ENCODE measurements around the gene SCAF1.

The SCAF1 gene

GRCh38 chr19:49685845-49686332, 43.9 kb downstream of the SCAF1 start:
- DNase-seq (ENCODE audit: low read depth), result no peak

DNA sequence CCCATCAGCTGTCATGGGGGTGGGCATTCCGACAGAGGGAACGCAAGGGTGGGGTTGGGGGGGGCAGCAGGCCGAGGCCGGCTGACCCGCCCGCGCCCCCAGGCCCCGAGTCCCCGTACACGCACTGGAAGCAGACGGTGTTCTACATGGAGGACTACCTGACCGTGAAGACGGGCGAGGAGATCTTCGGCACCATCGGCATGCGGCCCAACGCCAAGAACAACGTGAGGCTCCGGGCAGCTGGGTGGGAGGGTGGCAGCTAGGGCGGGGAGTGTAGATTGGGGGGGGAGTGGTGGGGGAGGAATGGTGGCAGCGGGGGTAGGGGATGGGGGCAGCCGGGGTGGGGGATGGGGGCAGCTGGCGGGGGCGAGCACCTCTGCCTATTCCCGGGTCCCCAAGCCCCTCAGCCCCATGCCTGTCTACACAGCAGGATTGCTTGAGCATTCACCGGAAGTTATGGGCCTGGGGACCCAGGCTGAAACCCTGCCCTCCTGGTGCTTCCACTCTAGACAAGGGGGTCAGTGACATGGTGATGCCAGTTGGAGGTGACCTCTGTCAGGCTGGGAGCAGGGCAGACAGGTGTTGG, 44.6 kb downstream of the SCAF1 start:
- no peak for DNase-seq (ENCODE audit: low read depth)

GRCh38 chr19:49687150-49687549, 45.1 kb downstream of the SCAF1 start:
- no peak for DNase-seq (ENCODE audit: low read depth)

GRCh38 chr19:49687566-49688316, 45.7 kb downstream of the SCAF1 start:
- DNase-seq (ENCODE audit: low read depth), result no peak

DNA sequence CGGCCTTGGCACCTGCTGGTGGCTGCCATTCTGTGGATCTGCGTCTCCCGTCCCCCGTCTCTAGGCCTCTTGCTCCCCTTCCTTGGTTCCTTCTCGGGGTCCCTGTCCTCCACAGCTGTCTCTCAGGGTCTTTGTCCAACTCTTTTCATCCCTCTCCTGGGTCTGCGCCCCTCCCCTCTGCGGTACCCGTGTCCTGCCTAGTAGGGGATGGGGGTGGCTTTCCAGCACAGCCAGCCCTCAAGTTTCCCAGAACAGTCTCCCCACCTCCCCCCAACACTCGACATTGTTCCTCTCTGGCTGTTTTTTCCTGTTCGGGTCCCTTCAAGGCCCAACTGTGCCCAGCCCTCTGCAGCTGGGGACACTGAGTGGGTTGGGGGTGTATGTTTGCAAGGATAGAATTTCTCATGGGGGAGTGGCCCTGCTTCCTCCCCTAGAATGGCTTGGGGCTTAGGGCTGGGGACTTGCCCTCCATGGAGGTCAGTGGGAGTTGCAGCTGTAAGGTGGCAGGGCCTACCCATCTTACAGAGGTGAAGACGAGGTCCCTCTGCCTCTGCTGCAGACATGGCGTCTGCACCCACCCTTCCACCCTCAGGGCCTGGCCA, 46.6 kb downstream of the SCAF1 start:
- no peak for DNase-seq (ENCODE audit: low read depth)

- DNase-seq (ENCODE audit: low read depth), result no peak
Observed at GRCh38 chr19:49689133-49690078, 47.4 kb downstream of the SCAF1 start, which contains the start of gene ADM5. Gene ADM5, plus strand, starts transcription at chr19:49689594. Its CDS starts 244 bp downstream, at chr19:49689838.

GRCh38 chr19:49690079-49690655, 48.2 kb downstream of the SCAF1 start:
- DNase-seq (ENCODE audit: low read depth), result no peak

DNA sequence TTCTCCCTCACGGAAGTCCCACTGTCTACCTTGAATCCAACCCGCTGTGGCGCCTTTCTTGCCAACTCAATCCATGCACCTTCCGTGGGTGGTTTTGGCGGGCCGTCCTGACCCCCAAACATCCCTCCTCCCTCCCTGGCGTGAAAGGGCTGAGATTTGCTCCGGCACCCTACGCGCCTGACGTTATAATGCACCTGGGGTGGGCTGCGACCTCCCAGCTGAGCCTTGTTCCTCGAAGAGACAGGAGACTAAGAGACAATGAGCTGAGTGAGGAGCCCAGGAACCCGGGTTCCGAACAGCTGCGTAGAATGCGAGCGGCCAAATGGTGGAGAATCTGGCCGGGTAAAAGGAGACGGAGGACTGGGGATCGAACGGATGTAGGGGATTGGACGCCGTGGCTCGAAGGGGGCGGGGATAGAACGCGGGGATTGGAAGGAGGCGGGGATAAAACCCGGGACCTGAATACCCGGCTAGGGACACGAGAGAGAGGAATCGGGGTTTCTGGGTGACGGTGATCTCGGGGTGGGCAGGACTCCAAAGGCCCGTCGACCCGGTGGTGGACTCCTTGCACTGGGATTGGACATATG, 48.7 kb downstream of the SCAF1 start, which contains the start of gene CPT1C:
CPT1C (plus strand) TSS at position 461 of the 587 bp plus-strand sequence. CDS start 1,137 bp downstream, outside the sequence.
- DNase-seq (ENCODE audit: low read depth), result no peak

GRCh38 chr19:49691243-49692146, 49.5 kb downstream of the SCAF1 start:
- DNase-seq (ENCODE audit: low read depth), result no peak

- DNase-seq (ENCODE audit: low read depth), result no peak
Observed at GRCh38 chr19:49692147-49692506, 50.1 kb downstream of the SCAF1 start.

GRCh38 chr19:49696115-49696514, 54.1 kb downstream of the SCAF1 start:
- no peak for DNase-seq (ENCODE audit: low read depth)

GRCh38 chr19:49696865-49697264, 54.9 kb downstream of the SCAF1 start:
- no peak for DNase-seq (ENCODE audit: low read depth)

DNA sequence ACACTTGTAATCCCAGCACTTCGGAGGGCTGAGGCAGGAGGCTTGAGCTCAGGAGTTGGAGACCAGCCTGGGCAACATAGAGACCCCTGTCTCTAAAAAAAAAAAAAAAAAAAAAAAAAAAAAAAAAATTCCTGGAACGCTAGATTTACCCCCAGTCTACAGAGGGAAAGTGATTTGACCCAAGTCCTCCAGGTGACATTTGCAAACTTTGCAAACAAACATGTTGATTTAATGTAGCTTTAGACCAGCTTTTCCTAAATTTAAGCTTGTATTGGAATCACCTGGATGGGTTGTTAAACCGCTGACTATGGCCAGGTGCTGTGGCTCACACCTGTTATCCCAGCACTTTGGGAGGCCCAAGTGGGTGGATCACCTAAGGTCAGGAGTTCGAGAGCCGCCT, 57.4 kb downstream of the SCAF1 start:
- DNase-seq (ENCODE audit: low read depth), result no peak

- no peak for DNase-seq (ENCODE audit: low read depth)
Observed at GRCh38 chr19:49700563-49700962, 58.6 kb downstream of the SCAF1 start.

DNA sequence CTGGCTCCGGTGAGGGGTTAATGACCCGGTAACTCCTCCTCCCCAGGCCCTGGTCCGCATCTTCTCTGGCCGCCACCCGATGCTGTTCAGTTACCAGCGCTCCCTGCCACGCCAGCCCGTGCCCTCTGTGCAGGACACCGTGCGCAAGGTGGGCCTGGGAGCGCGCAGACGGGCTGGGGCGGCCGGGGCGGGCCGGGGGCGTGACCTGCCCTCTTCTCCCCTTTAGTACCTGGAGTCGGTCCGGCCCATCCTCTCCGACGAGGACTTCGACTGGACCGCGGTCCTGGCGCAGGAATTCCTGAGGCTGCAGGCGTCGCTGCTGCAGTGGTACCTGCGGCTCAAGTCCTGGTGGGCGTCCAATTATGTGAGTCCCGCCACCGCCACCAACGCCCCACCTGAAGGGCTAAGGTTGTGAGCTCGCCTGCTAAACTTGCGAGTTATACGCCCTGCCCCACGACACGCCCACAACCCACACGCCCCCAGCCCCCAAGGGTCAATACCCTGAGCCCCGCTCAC, 59.3 kb downstream of the SCAF1 start:
- DNase-seq (ENCODE audit: low read depth), result no peak

- DNase-seq (ENCODE audit: low read depth), result no peak
Observed at GRCh38 chr19:49704888-49705642, 63.1 kb downstream of the SCAF1 start.

GRCh38 chr19:49705919-49706318, 63.9 kb downstream of the SCAF1 start:
- DNase-seq (ENCODE audit: low read depth), result no peak

Measured in activated T-helper 1 cell treated with Interleukin-2 at 50 U/mL for 16 hours (primary cell).